ENCODE measurements around the gene FRG2B. TPM values are rescaled to one million over a fixed set of nuclear protein-coding genes. Genes with fewer than 3 reads are reported as not detected.

The FRG2B gene
- polyA plus RNA-seq, 1 of the 3 experiments (the other 2 are of a cell fraction): not detected

DNA sequence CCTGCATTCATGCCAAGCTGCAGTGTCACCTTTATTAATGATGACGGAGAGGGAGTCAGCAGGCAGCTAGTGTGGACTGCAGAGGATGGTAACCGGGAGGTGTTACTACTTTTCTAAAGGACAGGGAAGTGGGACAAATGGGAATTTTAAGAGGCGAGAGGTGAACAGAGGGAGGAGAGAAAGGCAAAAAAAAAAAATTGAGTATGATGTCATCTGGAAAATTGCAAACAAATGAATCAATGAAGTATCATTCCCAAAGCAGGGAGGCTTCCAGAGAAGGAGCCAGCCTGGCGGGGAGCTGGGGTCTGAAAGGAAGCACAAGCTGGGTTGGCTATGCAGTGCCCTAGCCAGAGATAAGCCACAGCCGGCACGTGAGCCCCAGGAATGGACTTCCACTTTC, 12.9 kb downstream of the FRG2B start:
- POLR2A ChIA-PET: no interaction called here

DNA sequence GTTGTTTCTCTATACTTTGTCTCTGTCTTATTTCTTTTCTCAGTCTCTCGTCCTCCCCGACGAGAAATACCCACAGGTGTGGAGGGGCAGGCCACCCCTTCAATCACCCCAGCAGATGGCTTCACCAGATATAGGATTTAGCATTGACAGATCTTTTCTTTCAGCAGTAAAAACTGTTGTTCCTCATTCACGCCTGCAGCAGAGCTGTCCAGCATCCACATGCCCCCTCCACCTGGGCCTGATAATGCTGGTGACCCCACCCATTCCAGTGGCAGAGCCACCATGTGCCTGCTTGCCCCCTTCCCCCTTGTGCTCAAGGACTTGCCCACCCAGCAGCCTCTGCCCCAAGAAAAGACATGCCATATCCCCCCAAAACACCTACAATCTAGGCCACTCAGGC, 15.5 kb downstream of the FRG2B start:
- H3K79me2 ChIP-seq (ENCODE audit: insufficient read depth): no peaks in the 10 kb centered on the region
- POLR2A ChIA-PET: no interaction called here
- no peak overlapping the region for H3K9ac ChIP-seq
- no peaks in the 10 kb centered on the region for H3K36me3 ChIP-seq (replicated peaks in 1 of 2; ENCODE audit: control insufficient read depth in 1 of 2, insufficient read depth in 2 of 2, low read length in 1 of 2)
- peaks cover 18% of the 10 kb centered on the region; the same call in 1 of the 2 replicates for H3K27me3 ChIP-seq (ENCODE audit: insufficient read depth)
- TF ChIP-seq SMC3 (IDR thresholded peaks at IDR 0.05; ENCODE audit: low read depth, low read length) (no peak), USF2 (IDR thresholded peaks at IDR 0.05; ENCODE audit: borderline replicate concordance, low read depth, low read length) (no peak), REST (IDR thresholded peaks at IDR 0.05; ENCODE audit: low read depth, low read length) (no peak), EZH2phosphoT487 (IDR thresholded peaks at IDR 0.05; ENCODE audit: borderline replicate concordance, low read depth) (no peak), NRF1 (IDR thresholded peaks at IDR 0.05; ENCODE audit: low read depth, low read length) (no peak), YY1 (IDR thresholded peaks at IDR 0.05; ENCODE audit: low read depth) (no peak)
- TF ChIP-seq, protein P1, sequence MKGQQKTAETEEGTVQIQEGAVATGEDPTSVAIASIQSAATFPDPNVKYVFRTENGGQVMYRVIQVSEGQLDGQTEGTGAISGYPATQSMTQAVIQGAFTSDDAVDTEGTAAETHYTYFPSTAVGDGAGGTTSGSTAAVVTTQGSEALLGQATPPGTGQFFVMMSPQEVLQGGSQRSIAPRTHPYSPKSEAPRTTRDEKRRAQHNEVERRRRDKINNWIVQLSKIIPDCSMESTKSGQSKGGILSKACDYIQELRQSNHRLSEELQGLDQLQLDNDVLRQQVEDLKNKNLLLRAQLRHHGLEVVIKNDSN (IDR thresholded peaks at IDR 0.05; ENCODE audit: borderline replicate concordance, low read depth): no peak
- TF ChIP-seq, protein P2, sequence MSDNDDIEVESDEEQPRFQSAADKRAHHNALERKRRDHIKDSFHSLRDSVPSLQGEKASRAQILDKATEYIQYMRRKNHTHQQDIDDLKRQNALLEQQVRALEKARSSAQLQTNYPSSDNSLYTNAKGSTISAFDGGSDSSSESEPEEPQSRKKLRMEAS (IDR thresholded peaks at IDR 0.05; ENCODE audit: low read depth): no peak
- TF ChIP-seq, protein P3, sequence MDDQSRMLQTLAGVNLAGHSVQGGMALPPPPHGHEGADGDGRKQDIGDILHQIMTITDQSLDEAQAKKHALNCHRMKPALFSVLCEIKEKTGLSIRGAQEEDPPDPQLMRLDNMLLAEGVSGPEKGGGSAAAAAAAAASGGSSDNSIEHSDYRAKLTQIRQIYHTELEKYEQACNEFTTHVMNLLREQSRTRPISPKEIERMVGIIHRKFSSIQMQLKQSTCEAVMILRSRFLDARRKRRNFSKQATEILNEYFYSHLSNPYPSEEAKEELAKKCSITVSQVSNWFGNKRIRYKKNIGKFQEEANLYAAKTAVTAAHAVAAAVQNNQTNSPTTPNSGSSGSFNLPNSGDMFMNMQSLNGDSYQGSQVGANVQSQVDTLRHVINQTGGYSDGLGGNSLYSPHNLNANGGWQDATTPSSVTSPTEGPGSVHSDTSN (IDR thresholded peaks at IDR 0.05): no peak
- no peak overlapping the region for H3K27ac ChIP-seq (ENCODE audit: low read depth in 2 of 2, low read length in 1 of 2)
- no peak overlapping the region for H2AFZ ChIP-seq (ENCODE audit: low read depth)
- 0% methylated on average over 4 of the region's 4 CpGs for WGBS (ENCODE audit: low lambda C conversion rate)
- H3K4me2 ChIP-seq: no peak overlapping the region
- CTCF ChIA-PET: no interaction called here
- DNase-seq: no peak
- H3F3A ChIP-seq (replicated peaks; ENCODE audit: insufficient read depth): no peaks in the 10 kb centered on the region
- no peaks in the 10 kb centered on the region for H3K9me2 ChIP-seq
- no peaks in the 10 kb centered on the region for H3K4me1 ChIP-seq (ENCODE audit: control insufficient read depth in 1 of 2, insufficient read depth in 2 of 2, low read depth in 1 of 2, low read length in 1 of 2)
- no peak overlapping the region for H3K4me3 ChIP-seq (ENCODE audit: low read depth in 2 of 2, low read length in 1 of 2)
- no peaks in the 10 kb centered on the region for H3K9me3 ChIP-seq
- no peaks in the 10 kb centered on the region for H4K20me1 ChIP-seq (ENCODE audit: insufficient read depth)

More for the DNA sequence above, 12.9 kb downstream of the FRG2B start:
- DNase-seq: no peak
- H3K4me3 ChIP-seq (ENCODE audit: low read depth in 2 of 2, low read length in 1 of 2): no peak overlapping the region
- no peaks in the 10 kb centered on the region for H3F3A ChIP-seq (replicated peaks; ENCODE audit: insufficient read depth)
- H3K4me2 ChIP-seq: no peak overlapping the region
- 9% methylated on average over 6 of the region's 6 CpGs for WGBS (ENCODE audit: low lambda C conversion rate)
- H3K36me3 ChIP-seq (replicated peaks in 1 of 2; ENCODE audit: control insufficient read depth in 1 of 2, insufficient read depth in 2 of 2, low read length in 1 of 2): no peaks in the 10 kb centered on the region
- no peaks in the 10 kb centered on the region for H3K9me2 ChIP-seq
- TF ChIP-seq, protein P2 (IDR thresholded peaks at IDR 0.05; ENCODE audit: low read depth): no peak
- TF ChIP-seq TCF12 (IDR thresholded peaks at IDR 0.05) (no peak), JUND (IDR thresholded peaks at IDR 0.05) (no peak), RXRA (IDR thresholded peaks at IDR 0.05; ENCODE audit: borderline replicate concordance, low read depth) (no peak)
- H2AFZ ChIP-seq (ENCODE audit: low read depth): no peak overlapping the region
- CTCF ChIA-PET: interaction anchor here (0.7 to 2.5 kb wide), 3 partner anchors 13 to 284 kb away, joined by 3 to 11 read pairs (median 3); partner anchors contain the start of gene PRAP1
- no peak overlapping the region for H3K27ac ChIP-seq (ENCODE audit: low read depth in 2 of 2, low read length in 1 of 2)
- no peaks in the 10 kb centered on the region for H3K4me1 ChIP-seq (ENCODE audit: control insufficient read depth in 1 of 2, insufficient read depth in 2 of 2, low read depth in 1 of 2, low read length in 1 of 2)
- no peaks in the 10 kb centered on the region for H3K9me3 ChIP-seq
- no peak overlapping the region for H3K9ac ChIP-seq
- peaks cover 18% of the 10 kb centered on the region; the same call in 1 of the 2 replicates for H3K27me3 ChIP-seq (ENCODE audit: insufficient read depth)
- H4K20me1 ChIP-seq (ENCODE audit: insufficient read depth): no peaks in the 10 kb centered on the region
- H3K79me2 ChIP-seq (ENCODE audit: insufficient read depth): no peaks in the 10 kb centered on the region

Measured in SK-N-SH (cell line).